Endometrial microvascular endothelial cells (primary cell): ENCODE measurements around the gene RCAN3. TPM values are rescaled to one million over a fixed set of nuclear protein-coding genes. Genes with fewer than 3 reads are reported as not detected.
"Not testable (repeated sequence)": the region's sequence is repeated elsewhere in the genome, so short reads cannot be mapped to it uniquely, and the experiment has no call there.

Source experiments
- in situ Hi-C: cut with HindIII; loops from 2 replicates; pipeline ENCODE4 v1.10.0; 2017; ENCODE audit warnings: low sequenced_read_pairs, low pct_unique_long_range_greater_than_20kb; ENCODE audit errors: inconsistent ontology term
- total RNA-seq: library from RNA; depleted of rRNA; stranded (reverse); fragments of >200 nt; gene quantifications from one replicate; pipeline ENCODE4 v1.2.3, GENCODE V29; 2015; ENCODE audit errors: inconsistent ontology term

The RCAN3 gene
- total RNA-seq, 1 donor from 2014 or later: 11.7 TPM

GRCh38 chr1:24481843-24482610, 20.6 kb upstream of the RCAN3 start:
- in situ Hi-C loops: no loop called here

GRCh38 chr1:24483441-24483840, 19.2 kb upstream of the RCAN3 start:
- in situ Hi-C loops: no loop called here

GRCh38 chr1:24484199-24484598, 18.4 kb upstream of the RCAN3 start:
- in situ Hi-C loops: no loop called here

GRCh38 chr1:24486331-24487065, 16.1 kb upstream of the RCAN3 start:
- in situ Hi-C loops: no loop called here

- in situ Hi-C loops: no loop called here
Measured at GRCh38 chr1:24487455-24487854, 15.2 kb upstream of the RCAN3 start.

DNA sequence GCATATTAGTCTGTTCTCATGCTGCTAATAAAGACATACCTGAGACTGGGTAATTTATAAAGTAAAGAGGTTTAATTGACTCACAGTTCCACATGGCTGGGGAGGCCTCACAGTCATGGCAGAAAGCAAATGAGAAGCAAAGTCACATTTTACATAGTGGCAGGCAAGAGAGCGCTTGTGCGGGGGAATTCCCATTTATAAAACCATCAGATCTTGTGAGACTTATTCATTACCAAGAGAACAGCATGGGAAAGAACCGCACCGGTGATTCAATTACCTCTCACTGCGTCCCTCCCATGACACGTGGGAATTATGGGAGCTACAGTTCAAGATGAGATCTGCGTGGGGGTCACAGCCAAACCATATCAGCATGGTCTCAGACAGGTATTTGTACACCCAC, 14.5 kb upstream of the RCAN3 start:
- in situ Hi-C loops: not testable (repeated sequence)

- in situ Hi-C loops: no loop called here
Measured at GRCh38 chr1:24489674-24490073, 13.0 kb upstream of the RCAN3 start.

DNA sequence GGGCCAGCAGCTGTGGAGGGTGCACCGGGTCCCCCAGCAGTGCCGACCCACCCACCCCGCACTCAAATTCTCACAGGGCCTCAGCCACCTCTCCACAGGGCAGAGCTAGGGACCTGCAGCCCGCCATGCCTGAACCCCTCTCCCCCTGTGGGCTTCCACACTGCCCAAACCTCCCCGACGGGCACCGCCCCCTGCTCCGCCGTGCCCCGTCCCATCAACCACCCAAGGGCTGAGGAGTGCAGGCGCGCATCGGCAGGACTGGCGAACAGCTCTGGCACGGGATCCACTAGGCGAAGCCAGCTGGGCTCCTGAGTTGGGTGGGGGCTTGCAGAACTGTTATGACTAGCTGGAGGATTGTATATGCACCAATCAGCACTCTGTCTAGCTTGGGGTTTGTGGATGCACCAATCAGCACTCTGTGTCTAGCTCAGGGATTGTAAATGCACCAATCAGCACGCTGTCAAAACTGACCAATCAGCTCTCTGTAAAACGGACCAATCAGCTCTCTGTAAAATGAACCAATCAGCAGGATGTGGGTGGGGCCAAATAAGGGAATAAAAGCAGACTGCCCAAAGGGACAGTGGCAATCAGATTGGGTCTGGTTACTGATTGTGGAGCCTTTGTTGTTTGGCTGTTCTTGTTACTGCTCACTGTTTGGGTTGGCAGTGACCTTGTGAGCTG, 12.4 kb upstream of the RCAN3 start:
- in situ Hi-C loops: no loop called here

- in situ Hi-C loops: no loop called here
Measured at GRCh38 chr1:24491577-24492360, 10.9 kb upstream of the RCAN3 start.

- in situ Hi-C loops: not testable (repeated sequence)
Measured at GRCh38 chr1:24492935-24493334, 9.7 kb upstream of the RCAN3 start.

GRCh38 chr1:24493785-24494184, 8.9 kb upstream of the RCAN3 start:
- in situ Hi-C loops: no loop called here

- in situ Hi-C loops: no loop called here
Measured at GRCh38 chr1:24498589-24498988, 4.0 kb upstream of the RCAN3 start.

DNA sequence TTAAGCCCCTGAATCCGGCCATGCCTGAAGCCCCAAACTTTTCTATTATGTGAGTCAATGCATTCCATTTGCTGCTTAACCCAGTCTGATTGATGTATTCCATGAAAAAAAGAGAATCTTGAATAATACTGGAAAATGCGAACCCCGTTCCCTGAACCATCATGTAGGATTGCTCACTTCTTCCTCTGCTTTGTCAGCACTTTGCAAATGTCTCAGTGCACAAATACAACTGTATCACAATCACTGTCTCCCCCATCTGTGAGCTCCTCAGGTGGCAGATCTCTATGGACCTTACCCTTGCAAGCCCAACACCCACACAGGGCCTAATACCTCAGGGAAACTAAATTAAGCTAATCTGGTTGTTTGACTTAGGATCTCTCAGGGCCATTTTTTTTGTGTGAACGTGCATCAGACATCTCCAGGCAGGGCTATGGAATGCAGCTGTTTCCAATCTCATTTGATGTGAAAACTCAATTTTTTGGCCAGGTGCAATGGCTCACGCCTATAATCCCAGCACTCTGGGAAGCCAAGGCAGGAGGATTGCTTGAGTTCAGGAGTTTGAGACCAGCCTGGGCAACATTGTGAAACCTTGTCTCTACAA, 2.1 kb upstream of the RCAN3 start:
- in situ Hi-C loops: no loop called here

DNA sequence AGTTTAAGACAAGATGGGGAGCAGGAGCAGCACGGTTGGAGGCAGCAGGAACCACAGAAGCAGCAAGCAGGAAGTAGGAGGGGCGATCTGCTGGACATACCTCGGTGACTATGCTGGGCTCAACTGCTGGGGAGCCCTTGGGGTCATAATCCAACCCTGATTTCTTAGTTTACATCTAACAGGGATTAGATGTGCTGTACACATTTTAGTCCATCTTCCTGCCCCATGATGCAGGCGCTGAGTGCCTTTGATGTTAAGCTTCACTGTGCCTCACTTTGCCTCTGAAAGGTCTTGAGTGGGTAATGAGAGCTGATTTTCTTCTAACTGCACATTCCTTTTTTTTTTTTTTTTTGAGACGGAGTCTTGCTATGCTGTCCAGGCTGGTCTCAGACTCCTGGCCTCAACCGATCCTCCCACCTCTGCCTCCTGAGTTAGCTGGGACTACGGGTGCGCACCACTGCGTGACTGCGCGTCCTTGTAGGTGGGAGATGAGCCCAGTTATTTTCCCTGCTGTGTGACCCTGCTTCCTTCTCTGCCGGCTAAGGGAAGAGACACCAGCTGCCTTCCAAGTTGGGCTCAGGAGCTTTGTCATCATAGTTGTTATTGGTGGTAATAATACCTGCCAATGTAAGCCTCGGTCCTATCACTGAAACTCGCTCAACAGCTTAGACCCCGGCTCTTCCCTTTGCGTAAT, 1.1 kb upstream of the RCAN3 start:
- in situ Hi-C loops: no loop called here

- in situ Hi-C loops: no loop called here
Measured at GRCh38 chr1:24502065-24502708, 449 bp upstream of the RCAN3 start.

- in situ Hi-C loops: no loop called here
Measured at GRCh38 chr1:24503059-24503751, 569 bp downstream of the RCAN3 start.

DNA sequence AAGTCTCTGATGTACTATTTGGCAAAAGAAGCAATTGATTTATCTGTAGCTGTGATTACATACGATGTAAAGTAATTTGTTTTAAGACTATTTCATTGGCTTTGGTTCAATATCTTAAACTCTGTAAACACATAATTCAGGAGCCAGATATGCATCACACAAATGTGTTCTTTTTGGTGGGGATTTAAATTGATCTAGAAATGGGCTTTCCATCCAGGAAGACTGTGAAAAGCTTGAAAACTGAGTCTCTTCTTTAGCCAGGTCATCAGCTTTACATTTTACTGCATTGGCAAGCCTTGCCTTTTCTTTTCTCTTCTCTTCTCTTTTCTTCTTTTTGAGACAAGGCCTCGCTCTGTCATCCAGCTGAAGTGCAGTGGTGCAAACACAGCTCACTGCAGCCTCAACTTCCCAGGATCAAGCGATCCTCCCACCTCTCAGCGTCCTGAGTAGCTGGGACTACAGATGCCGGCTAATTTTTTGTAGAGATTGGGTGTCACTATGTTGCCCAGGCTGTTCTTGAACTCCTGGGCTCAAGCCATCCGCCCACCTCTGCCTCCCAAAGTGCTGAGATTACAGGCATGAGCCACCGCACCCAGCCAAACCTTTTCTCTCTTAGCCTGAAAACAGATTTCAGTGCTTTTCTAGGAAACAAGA, 1.4 kb downstream of the RCAN3 start:
- in situ Hi-C loops: no loop called here
